Duodenal mucosa (tissue), 2 donors: Measurements from ENCODE around the gene CXCR5.

ENCODE experiments used
- H3K27ac ChIP-seq: one replicate; pipeline ENCODE4 v1.7.0; 2013; ENCODE audit warnings: low read depth, low read length
- H3K27me3 ChIP-seq, 2 donors: one replicate each; pipeline ENCODE4 v1.7.0; 2013; ENCODE audit warnings: low read length in 2 of 2, control low read depth in 1 of 2; ENCODE audit not compliant: insufficient read depth in 2 of 2, control insufficient read depth in 1 of 2
- H3K36me3 ChIP-seq, 2 donors: one replicate each; pipeline ENCODE4 v1.7.0; 2013; ENCODE audit warnings: low read length in 2 of 2, control low read depth in 1 of 2; ENCODE audit not compliant: insufficient read depth in 2 of 2, control insufficient read depth in 1 of 2
- H3K4me1 ChIP-seq, 2 donors: one replicate each; pipeline ENCODE4 v1.7.0; 2013; ENCODE audit warnings: low read length in 2 of 2, control low read depth in 1 of 2; ENCODE audit not compliant: insufficient read depth in 2 of 2, control insufficient read depth in 1 of 2
- H3K4me3 ChIP-seq, 2 donors: one replicate each; pipeline ENCODE4 v1.7.0; 2013; ENCODE audit warnings: low read length in 2 of 2, low read depth in 1 of 2
- H3K9ac ChIP-seq, 2 donors: one replicate each; pipeline ENCODE4 v1.7.0; 2013; ENCODE audit warnings: low read length in 2 of 2, low read depth in 1 of 2
- H3K9me3 ChIP-seq, 2 donors: one replicate each; pipeline ENCODE4 v1.7.0; 2013; ENCODE audit warnings: low read length in 2 of 2, control low read depth in 1 of 2; ENCODE audit not compliant: control insufficient read depth in 1 of 2

CXCR5 gene

GRCh38 chr11:118896921-118897591, 13.4 kb downstream of the CXCR5 start:
- H3K27ac ChIP-seq: no peak overlapping the region
- no peaks in the 10 kb centered on the region for H3K9me3 ChIP-seq
- no peak overlapping the region for H3K4me3 ChIP-seq
- H3K36me3 ChIP-seq: peaks cover 14 to 43% of the 10 kb centered on the region in 2 donors
- peaks cover 0 to 6% of the 10 kb centered on the region in 2 donors for H3K27me3 ChIP-seq
- no peak overlapping the region for H3K9ac ChIP-seq
- H3K4me1 ChIP-seq: peaks cover 8 to 19% of the 10 kb centered on the region in 2 donors

GRCh38 chr11:118897721-118898310, 14.1 kb downstream of the CXCR5 start:
- peaks cover 0 to 6% of the 10 kb centered on the region in 2 donors for H3K27me3 ChIP-seq
- H3K9ac ChIP-seq: no peak overlapping the region
- H3K4me1 ChIP-seq: peaks cover 2 to 13% of the 10 kb centered on the region in 2 donors
- H3K36me3 ChIP-seq: peaks cover 15 to 47% of the 10 kb centered on the region in 2 donors
- no peak overlapping the region for H3K4me3 ChIP-seq
- no peaks in the 10 kb centered on the region for H3K9me3 ChIP-seq
- no peak overlapping the region for H3K27ac ChIP-seq

DNA sequence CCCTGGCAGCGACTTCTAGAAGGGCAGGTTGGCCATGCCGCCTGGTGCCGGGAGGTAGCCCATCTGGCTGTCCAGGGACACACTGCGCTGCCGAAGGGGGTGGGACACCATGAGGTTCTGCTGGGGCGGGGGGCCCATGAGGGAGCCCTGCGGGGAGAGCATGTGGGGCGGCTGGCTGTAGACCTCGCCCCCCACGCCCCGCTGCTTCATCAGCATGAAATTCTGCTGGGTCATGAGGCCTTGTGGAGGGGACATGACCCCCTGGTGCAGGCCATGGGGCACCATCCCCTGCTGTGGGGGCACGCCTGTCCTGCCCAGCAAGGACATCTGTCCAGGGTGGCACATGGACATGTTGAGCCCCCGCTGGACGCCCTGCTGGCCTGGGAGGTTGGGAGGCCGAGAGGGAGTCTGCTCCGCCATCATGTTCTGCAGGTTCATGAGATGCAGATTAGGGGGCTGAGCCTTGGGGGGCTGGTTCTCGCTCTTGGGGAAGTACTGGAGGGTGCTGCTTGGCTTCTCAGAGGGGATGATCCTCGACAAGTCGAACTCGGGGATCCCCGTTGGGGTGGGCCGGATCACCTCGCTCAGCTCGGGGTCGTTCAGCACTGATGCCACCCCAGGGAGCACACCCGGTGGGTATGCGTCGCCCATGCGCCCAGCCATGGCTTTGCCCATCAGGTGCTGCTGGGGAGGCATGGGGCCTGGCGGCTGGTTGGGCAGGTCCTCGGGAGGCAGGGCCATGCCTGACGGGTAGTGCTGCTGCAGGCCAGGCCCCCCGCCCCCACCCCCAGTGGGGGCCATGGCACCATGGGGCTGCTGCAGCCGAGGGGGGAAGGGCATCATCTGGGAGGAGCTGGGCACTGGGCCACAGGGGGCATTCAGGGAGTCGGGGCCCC, 15.0 kb downstream of the CXCR5 start:
- H3K36me3 ChIP-seq: peaks cover 15 to 53% of the 10 kb centered on the region in 2 donors
- H3K9me3 ChIP-seq: no peaks in the 10 kb centered on the region
- peaks cover 0 to 6% of the 10 kb centered on the region in 2 donors for H3K27me3 ChIP-seq
- H3K9ac ChIP-seq: no peak overlapping the region
- H3K27ac ChIP-seq: no peak overlapping the region
- no peak overlapping the region for H3K4me3 ChIP-seq
- H3K4me1 ChIP-seq: peaks cover 0 to 12% of the 10 kb centered on the region in 2 donors

DNA sequence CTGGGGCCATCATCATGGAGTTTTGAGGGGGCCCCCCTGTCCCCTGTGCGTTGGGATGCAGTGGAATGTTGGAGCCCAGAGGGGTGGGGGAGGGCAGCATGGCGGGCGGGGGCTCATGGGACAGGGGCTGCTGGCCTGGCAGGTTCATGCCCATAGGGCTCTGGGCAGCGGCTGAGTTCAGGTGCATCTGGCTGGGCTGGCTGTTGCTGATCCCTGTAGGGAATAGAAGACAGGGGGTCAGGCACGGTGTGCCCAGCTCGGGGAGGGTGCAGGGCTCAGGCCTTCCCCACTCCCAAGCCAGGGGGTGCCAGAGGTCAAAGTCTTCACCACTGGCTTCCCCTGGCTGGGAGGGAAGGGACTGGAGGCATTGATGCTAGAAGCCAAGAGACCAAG, 15.6 kb downstream of the CXCR5 start:
- no peaks in the 10 kb centered on the region for H3K9me3 ChIP-seq
- peaks cover 0 to 12% of the 10 kb centered on the region in 2 donors for H3K4me1 ChIP-seq
- no peak overlapping the region for H3K9ac ChIP-seq
- H3K27me3 ChIP-seq: no peaks in the 10 kb centered on the region
- no peak overlapping the region for H3K4me3 ChIP-seq
- H3K27ac ChIP-seq: no peak overlapping the region
- peaks cover 15 to 60% of the 10 kb centered on the region in 2 donors for H3K36me3 ChIP-seq

DNA sequence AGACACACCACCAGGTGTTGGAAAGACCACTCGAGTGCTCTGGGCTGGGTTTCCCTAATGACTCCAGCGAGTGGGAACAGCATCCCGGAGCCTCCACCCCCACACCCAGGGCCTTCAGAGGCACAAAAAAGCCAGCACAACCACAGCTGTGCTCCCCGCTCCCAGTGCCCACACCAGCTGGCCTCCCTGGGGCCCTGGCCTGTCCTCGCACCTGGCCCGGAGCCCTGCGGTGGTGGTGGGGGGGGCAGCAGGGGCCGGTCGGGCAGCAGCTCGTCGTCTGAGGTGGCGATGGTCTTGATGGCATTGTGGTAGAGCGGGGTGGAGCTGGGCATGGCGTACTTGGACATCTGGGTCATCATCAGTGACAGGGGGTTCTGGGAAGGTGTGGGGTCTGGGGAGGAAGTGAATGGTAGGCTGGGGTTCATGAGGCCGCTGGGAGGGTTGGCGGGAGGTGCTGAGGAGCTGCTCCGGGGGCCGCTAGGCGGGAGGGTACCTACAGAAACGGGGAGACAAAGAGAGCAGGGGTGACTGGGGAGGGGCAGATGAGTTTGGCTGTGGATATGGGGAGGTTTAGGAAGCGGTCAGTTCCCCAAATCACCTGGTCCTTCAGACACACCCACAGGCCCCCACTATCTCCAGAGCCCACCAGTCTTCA, 16.1 kb downstream of the CXCR5 start:
- H3K27ac ChIP-seq: no peak overlapping the region
- H3K27me3 ChIP-seq: no peaks in the 10 kb centered on the region
- no peak overlapping the region for H3K9ac ChIP-seq
- H3K4me3 ChIP-seq: no peak overlapping the region
- H3K36me3 ChIP-seq: peaks cover 15 to 65% of the 10 kb centered on the region in 2 donors
- no peaks in the 10 kb centered on the region for H3K9me3 ChIP-seq
- peaks cover 0 to 11% of the 10 kb centered on the region in 2 donors for H3K4me1 ChIP-seq

- H3K27ac ChIP-seq: no peak overlapping the region
- H3K36me3 ChIP-seq: peaks cover 15 to 68% of the 10 kb centered on the region in 2 donors
- H3K4me3 ChIP-seq: no peak overlapping the region
- H3K9ac ChIP-seq: no peak overlapping the region
- peaks cover 0 to 2% of the 10 kb centered on the region in 2 donors for H3K4me1 ChIP-seq
- H3K9me3 ChIP-seq: no peaks in the 10 kb centered on the region
- H3K27me3 ChIP-seq: no peaks in the 10 kb centered on the region
Measured at GRCh38 chr11:118900535-118901384, 17.1 kb downstream of the CXCR5 start.

DNA sequence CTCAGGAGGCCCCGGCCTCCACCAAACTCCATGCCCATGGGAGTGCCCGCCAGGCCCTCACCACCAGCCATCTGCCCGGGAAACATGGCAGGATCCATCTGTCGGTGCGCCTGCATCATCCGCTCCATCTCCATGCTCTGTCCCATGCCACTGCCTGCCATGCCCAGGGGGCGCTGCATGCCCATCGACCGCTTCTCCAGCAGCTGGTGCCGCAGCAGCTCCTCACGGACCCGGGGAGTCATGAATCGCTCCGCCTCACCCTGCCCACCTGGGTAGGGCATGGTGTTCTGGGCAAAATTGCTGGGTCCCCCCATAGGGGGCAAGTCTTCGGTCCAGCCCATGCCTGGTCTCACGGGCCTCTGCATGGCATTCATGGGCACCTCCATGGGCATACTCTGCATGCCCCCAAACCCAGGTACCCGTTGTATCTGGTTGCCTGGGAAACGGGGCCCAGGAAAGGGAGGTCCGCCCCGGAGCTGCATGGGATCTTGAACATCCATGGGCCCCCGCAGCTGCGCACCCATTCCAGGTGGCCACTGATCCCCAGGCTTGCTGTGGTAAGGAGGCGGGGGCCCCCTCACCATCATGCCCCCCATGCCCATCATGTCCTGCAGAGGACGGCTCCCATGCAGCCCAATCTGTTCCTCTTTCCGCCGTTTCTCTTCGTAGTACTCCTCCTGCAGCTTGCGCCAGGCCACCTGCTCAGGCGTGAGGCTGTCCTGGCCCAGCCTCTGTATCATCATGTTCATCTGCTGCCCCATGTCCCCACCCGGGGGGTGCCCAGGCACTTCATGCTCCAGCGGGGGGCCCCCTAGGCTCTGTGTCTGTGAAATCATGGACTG, 18.0 kb downstream of the CXCR5 start:
- Histone ChIP-seq H3K9me3 (no peaks in the 10 kb centered on the region), H3K4me3 (no peak overlapping the region), H3K9ac (no peak overlapping the region), H3K27me3 (no peaks in the 10 kb centered on the region), H3K27ac (no peak overlapping the region), H3K4me1 (no peaks in the 10 kb centered on the region), H3K36me3 (peaks cover 15 to 77% of the 10 kb centered on the region in 2 donors)

DNA sequence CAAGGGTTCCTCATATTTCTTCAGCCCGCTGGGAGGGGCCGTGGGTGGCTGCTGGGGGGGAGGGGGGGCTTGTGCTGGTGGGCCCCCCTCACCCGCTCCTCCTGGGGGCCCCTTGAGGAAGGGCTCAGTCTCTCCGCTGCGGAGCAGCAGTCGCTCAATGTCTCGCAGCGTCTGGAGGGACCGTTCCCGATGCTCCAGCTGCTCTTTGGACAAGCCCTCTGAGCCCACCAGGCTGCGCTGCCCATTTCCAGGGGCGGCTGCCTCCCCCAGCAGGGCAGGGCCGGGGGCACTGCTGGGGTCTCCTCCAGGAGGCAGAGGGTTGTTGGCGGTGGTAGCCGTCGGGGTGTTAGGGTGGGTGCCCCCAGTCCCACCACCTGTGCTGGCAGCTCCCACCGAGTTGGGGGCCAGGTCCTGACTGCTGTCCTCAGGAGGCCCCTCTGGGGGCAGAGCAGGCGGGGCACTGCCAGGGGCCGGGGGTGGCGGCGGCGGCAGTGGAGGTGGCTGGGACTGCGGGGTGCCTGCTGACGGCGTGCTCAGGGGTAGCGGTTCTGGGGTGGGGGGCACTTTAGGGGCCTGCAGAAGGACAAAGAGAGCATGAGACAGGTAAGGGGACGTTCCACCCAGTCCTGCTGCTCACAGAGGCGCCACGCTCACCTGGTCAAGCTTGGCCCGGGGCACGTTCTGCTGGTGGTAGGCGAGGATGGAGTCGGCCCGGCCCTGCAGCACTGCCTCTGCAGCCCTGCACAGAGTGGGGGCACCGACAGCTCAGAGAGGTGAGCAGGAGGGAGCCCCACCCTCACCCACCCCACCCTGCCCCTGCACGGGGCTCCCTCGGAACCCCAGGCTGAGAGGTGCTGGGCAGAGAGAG, 18.9 kb downstream of the CXCR5 start:
- Histone ChIP-seq H3K36me3 (peaks cover 10 to 77% of the 10 kb centered on the region in 2 donors), H3K9ac (no peak overlapping the region), H3K4me1 (peaks cover 5 to 8% of the 10 kb centered on the region in 2 donors), H3K4me3 (no peak overlapping the region), H3K27ac (no peak overlapping the region), H3K27me3 (no peaks in the 10 kb centered on the region), H3K9me3 (no peaks in the 10 kb centered on the region)
